A673 (cell line): ENCODE data around the gene B3GALNT2.

ENCODE experiments used
- CTCF ChIP-seq: fragments of 300-800, 200-600 bp; sonication (generic); conservative IDR thresholded peaks from 2 replicates; pipeline ENCODE4 v1.5.1; 2017; ENCODE audit warnings: low read depth, mild to moderate bottlenecking, antibody characterized with exemption, low read length, moderate library complexity, mixed read lengths
- EZH2 ChIP-seq: fragments of 200-600 bp; sonication (generic); IDR thresholded peaks from 2 replicates; pipeline ENCODE4 v1.6.1; 2017; ENCODE audit warnings: borderline replicate concordance, low read depth, mild to moderate bottlenecking, mixed read lengths, antibody characterized with exemption, low read length; ENCODE audit not compliant: poor library complexity, severe bottlenecking

DNA sequence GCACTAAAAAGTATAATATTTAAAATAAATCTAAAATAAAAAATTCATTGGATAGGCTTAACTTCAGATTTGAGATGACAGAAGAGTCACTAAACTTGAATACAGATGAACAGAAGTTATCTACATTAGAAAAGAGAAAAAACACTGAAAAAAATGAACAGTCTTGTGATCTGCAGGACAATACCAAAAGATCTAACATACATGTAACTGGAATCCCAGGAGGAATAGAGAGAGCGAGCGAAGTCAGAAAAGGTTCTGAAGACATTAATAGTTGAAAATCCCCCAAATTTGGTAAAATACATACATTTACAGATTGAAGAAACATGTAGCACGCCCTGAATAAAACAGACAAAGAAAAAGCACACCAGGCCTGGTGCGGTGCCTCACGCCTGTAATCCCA lies 21.2 kb downstream of the B3GALNT2 start:
- TF ChIP-seq CTCF, result no peak
- TF ChIP-seq EZH2, result no peak
